MM.1S (cell line): Measurements from ENCODE around the gene DYNC1H1.

Source experiments
- DNase-seq: peaks from one replicate; pipeline ENCODE4 v3.0.0-alpha.2; 2015
- H2AFZ ChIP-seq: fragments of 300-600 bp; sonication (generic); 2 replicates; pipeline ENCODE4 v1.6.0; 2016; ENCODE audit warnings: antibody characterized with exemption, low read length
- H3F3A ChIP-seq: fragments of 300-600 bp; sonication (generic); 2 replicates; pipeline ENCODE4 v1.6.1; 2016; ENCODE audit warnings: mild to moderate bottlenecking, antibody characterized with exemption, low read length, moderate library complexity, mixed read lengths; ENCODE audit not compliant: insufficient read depth
- H3K27ac ChIP-seq: fragments of 300-600 bp; sonication (generic); 2 replicates; pipeline ENCODE4 v1.5.1; 2016; ENCODE audit warnings: mild to moderate bottlenecking, low read length
- H3K27me3 ChIP-seq: fragments of 300-600 bp; sonication (generic); replicated peaks from 2 replicates; pipeline ENCODE4 v1.6.0; 2016; ENCODE audit warnings: low read length; ENCODE audit not compliant: insufficient read depth
- H3K36me3 ChIP-seq: fragments of 300-600 bp; sonication (generic); replicated peaks from 2 replicates; pipeline ENCODE4 v1.6.1; 2016; ENCODE audit warnings: mild to moderate bottlenecking, low read length, mixed read lengths; ENCODE audit not compliant: insufficient read depth
- H3K4me1 ChIP-seq: fragments of 300-600 bp; sonication (generic); 2 replicates; pipeline ENCODE4 v1.6.1; 2016; ENCODE audit warnings: low read length, mixed read lengths
- H3K4me2 ChIP-seq: fragments of 300-600 bp; sonication (generic); 2 replicates; pipeline ENCODE4 v1.6.0; 2016; ENCODE audit warnings: low read depth, low read length
- H3K4me3 ChIP-seq: fragments of 300-600 bp; sonication (generic); 2 replicates; pipeline ENCODE4 v1.5.1; 2016; ENCODE audit warnings: low read length, mixed read lengths
- H3K79me2 ChIP-seq: fragments of 300-600 bp; sonication (generic); 2 replicates; pipeline ENCODE4 v1.6.1; 2016; ENCODE audit warnings: mixed run types, low read length, mixed read lengths
- H3K9ac ChIP-seq: fragments of 300-600 bp; sonication (generic); 2 replicates; pipeline ENCODE4 v1.6.1; 2016; ENCODE audit warnings: low read length, mixed read lengths
- H3K9me2 ChIP-seq: fragments of 300-600 bp; sonication (generic); replicated peaks from 2 replicates; pipeline ENCODE4 v1.6.1; 2016; ENCODE audit warnings: mild to moderate bottlenecking, low read length, mixed read lengths; ENCODE audit not compliant: insufficient read depth
- H3K9me3 ChIP-seq: fragments of 300-600 bp; sonication (generic); replicated peaks from 2 replicates; pipeline ENCODE4 v1.6.1; 2016; ENCODE audit warnings: mild to moderate bottlenecking, low read length, mixed read lengths; ENCODE audit not compliant: insufficient read depth
- H4K20me1 ChIP-seq: fragments of 300-600 bp; sonication (generic); 2 replicates; pipeline ENCODE4 v1.6.1; 2016; ENCODE audit warnings: mild to moderate bottlenecking, low read length, moderate library complexity, mixed read lengths; ENCODE audit not compliant: insufficient read depth
- CTCF ChIP-seq: fragments of 300-600 bp; sonication (generic); IDR thresholded peaks from 2 replicates; pipeline ENCODE4 v1.5.1; 2016; ENCODE audit warnings: antibody characterized with exemption, low read length, mixed read lengths
- EZH2 ChIP-seq: fragments of 300-600 bp; sonication (generic); optimal IDR thresholded peaks from 2 replicates; pipeline ENCODE3; 2017; ENCODE audit warnings: low read depth, mild to moderate bottlenecking, antibody characterized with exemption, low read length, mixed read lengths
- EZH2phosphoT487 ChIP-seq: fragments of 300-600 bp; sonication (generic); IDR thresholded peaks from 2 replicates; pipeline ENCODE4 v1.6.1; 2018; ENCODE audit warnings: antibody characterized with exemption, low read length

Gene DYNC1H1

GRCh38 chr14:101927859-101928258 is 36.5 kb upstream of the DYNC1H1 start:
- no peak for TF ChIP-seq EZH2
- no peak for TF ChIP-seq EZH2phosphoT487
- TF ChIP-seq CTCF, result no peak
- Histone ChIP-seq H4K20me1 (no peaks in the 10 kb centered on the region), H3K36me3 (no peaks in the 10 kb centered on the region), H3K27ac (no peak overlapping the region), H3K9ac (no peak overlapping the region), H3K9me3 (no peaks in the 10 kb centered on the region), H3K27me3 (no peaks in the 10 kb centered on the region), H3K4me2 (no peak overlapping the region), H3F3A (no peaks in the 10 kb centered on the region), H3K4me3 (no peak overlapping the region), H3K79me2 (no peaks in the 10 kb centered on the region), H2AFZ (no peak overlapping the region), H3K4me1 (no peaks in the 10 kb centered on the region), H3K9me2 (no peaks in the 10 kb centered on the region)
- DNase-seq, result no peak

GRCh38 chr14:101928415-101928841 is 35.9 kb upstream of the DYNC1H1 start:
- H3K4me2 ChIP-seq, result no peak overlapping the region
- H3K9me3 ChIP-seq, result no peaks in the 10 kb centered on the region
- no peaks in the 10 kb centered on the region for H3K79me2 ChIP-seq
- DNase-seq, result no peak
- H3K9ac ChIP-seq, result no peak overlapping the region
- H4K20me1 ChIP-seq, result no peaks in the 10 kb centered on the region
- H3K4me1 ChIP-seq, result no peaks in the 10 kb centered on the region
- no peak overlapping the region for H3K27ac ChIP-seq
- no peaks in the 10 kb centered on the region for H3F3A ChIP-seq
- no peak overlapping the region for H2AFZ ChIP-seq
- H3K36me3 ChIP-seq, result no peaks in the 10 kb centered on the region
- no peak overlapping the region for H3K4me3 ChIP-seq
- no peaks in the 10 kb centered on the region for H3K27me3 ChIP-seq
- no peaks in the 10 kb centered on the region for H3K9me2 ChIP-seq
- no peak for TF ChIP-seq CTCF
- TF ChIP-seq EZH2, result no peak
- TF ChIP-seq EZH2phosphoT487, result no peak

- H3K9ac ChIP-seq, result no peak overlapping the region
- H3K36me3 ChIP-seq, result no peaks in the 10 kb centered on the region
- no peaks in the 10 kb centered on the region for H3F3A ChIP-seq
- H3K4me3 ChIP-seq, result no peak overlapping the region
- H3K9me2 ChIP-seq, result no peaks in the 10 kb centered on the region
- TF ChIP-seq EZH2phosphoT487 (no peak), EZH2 (no peak), CTCF (no peak)
- no peaks in the 10 kb centered on the region for H3K79me2 ChIP-seq
- H3K4me2 ChIP-seq, result no peak overlapping the region
- no peak for DNase-seq
- no peaks in the 10 kb centered on the region for H3K27me3 ChIP-seq
- no peaks in the 10 kb centered on the region for H3K4me1 ChIP-seq
- no peaks in the 10 kb centered on the region for H3K9me3 ChIP-seq
- no peaks in the 10 kb centered on the region for H4K20me1 ChIP-seq
- no peak overlapping the region for H2AFZ ChIP-seq
- H3K27ac ChIP-seq, result no peak overlapping the region
Observed at GRCh38 chr14:101929096-101929495, 35.3 kb upstream of the DYNC1H1 start.
